ENCODE measurements around the gene CROCC. TPM values are rescaled to one million over a fixed set of nuclear protein-coding genes. Genes with fewer than 3 reads are reported as not detected.

Gene CROCC
- total RNA-seq, 2 experiments from 2014 or later, result 36.3 to 54.1 TPM

DNA sequence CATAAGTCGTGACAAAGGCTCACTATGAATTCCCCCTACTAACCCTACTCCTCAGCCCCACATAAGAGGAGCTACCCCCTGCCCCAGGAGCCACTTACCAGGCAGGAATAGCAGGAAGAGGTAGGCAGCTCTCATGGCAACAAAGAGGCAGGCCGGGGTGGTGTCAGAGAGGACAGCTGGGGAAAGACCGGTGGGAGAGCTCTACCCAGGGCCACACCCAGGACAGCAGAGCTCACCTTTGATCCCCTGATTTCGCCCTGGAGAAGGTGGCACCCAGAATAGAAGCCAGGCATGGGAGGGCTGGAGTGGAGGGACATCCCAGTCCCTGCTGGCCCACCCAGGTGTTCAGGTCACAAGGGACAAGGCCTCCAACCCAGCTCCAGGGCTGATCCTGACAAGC, 56.4 kb downstream of the CROCC start:
- intact Hi-C loops (cut with micrococcal nuclease; ENCODE audit: unreplicated experiment), result no loop called here
- no peak for TF ChIP-seq EZH2phosphoT487 (IDR thresholded peaks at IDR 0.05; ENCODE audit: borderline replicate concordance, low read depth, low read length)
- TF ChIP-seq CTCF (conservative IDR thresholded peaks at IDR 0.05; ENCODE audit: low read length), result no peak
- no peak overlapping the region for H3K4me3 ChIP-seq (ENCODE audit: low read depth, low read length, poor library complexity, severe bottlenecking)
- H3K27ac ChIP-seq (ENCODE audit: low read depth, low read length, poor library complexity, severe bottlenecking), result no peak overlapping the region
- H4K20me1 ChIP-seq (ENCODE audit: insufficient read depth, low read length), result no peaks in the 10 kb centered on the region
- H3K4me2 ChIP-seq (ENCODE audit: low read length), result no peak overlapping the region
- no peak overlapping the region for H2AFZ ChIP-seq (ENCODE audit: low read length)
- H3K36me3 ChIP-seq (ENCODE audit: insufficient read depth, low read length), result no peaks in the 10 kb centered on the region
- no peaks in the 10 kb centered on the region for H3K9me2 ChIP-seq (ENCODE audit: insufficient read depth, low read length)
- H3K4me1 ChIP-seq (ENCODE audit: insufficient read depth, low read length, poor library complexity, severe bottlenecking), result no peaks in the 10 kb centered on the region
- DNase-seq (ENCODE audit: low spot score), result no peak
- no TSS peak for BruUV-seq (replicated peaks)
- H3K79me2 ChIP-seq (ENCODE audit: insufficient read depth, low read depth, low read length), result no peaks in the 10 kb centered on the region
- no peaks in the 10 kb centered on the region for H3K9me3 ChIP-seq (ENCODE audit: low read length)
- POLR2A ChIA-PET, result interaction anchor here (0.5 kb wide), 1 partner anchor 15 kb away, joined by 4 read pairs; no protein-coding TSS in a partner anchor
- CTCF ChIA-PET (ENCODE audit: unreplicated experiment), result no interaction called here

- Histone ChIP-seq H3K36me3 (ENCODE audit: insufficient read depth, low read length) (no peaks in the 10 kb centered on the region), H3K9me2 (ENCODE audit: insufficient read depth, low read length) (no peaks in the 10 kb centered on the region), H2AFZ (ENCODE audit: low read length) (no peak overlapping the region), H3K4me1 (ENCODE audit: insufficient read depth, low read length, poor library complexity, severe bottlenecking) (no peaks in the 10 kb centered on the region), H3K9me3 (ENCODE audit: low read length) (no peaks in the 10 kb centered on the region), H4K20me1 (ENCODE audit: insufficient read depth, low read length) (no peaks in the 10 kb centered on the region), H3K27ac (ENCODE audit: low read depth, low read length, poor library complexity, severe bottlenecking) (no peak overlapping the region), H3K4me2 (ENCODE audit: low read length) (no peak overlapping the region), H3K4me3 (ENCODE audit: low read depth, low read length, poor library complexity, severe bottlenecking) (no peak overlapping the region), H3K79me2 (ENCODE audit: insufficient read depth, low read depth, low read length) (no peaks in the 10 kb centered on the region)
- DNase-seq (ENCODE audit: low spot score), result no peak
- POLR2A ChIA-PET, result interaction anchor here (0.5 kb wide), 1 partner anchor 248 kb away, joined by 5 read pairs; no protein-coding TSS in a partner anchor
- BruUV-seq (replicated peaks), result no TSS peak
- CTCF ChIA-PET (ENCODE audit: unreplicated experiment), result no interaction called here
- intact Hi-C loops (cut with micrococcal nuclease; ENCODE audit: unreplicated experiment), result no loop called here
- TF ChIP-seq CTCF (conservative IDR thresholded peaks at IDR 0.05; ENCODE audit: low read length) (no peak), EZH2phosphoT487 (IDR thresholded peaks at IDR 0.05; ENCODE audit: borderline replicate concordance, low read depth, low read length) (no peak)
These were observed 57.1 kb downstream of the CROCC start for GRCh38 chr1:16978567-16979474.
